ENCODE measurements around the gene SHISA8. TPM values are rescaled to one million over a fixed set of nuclear protein-coding genes. Genes with fewer than 3 reads are reported as not detected.

The SHISA8 gene
- total RNA-seq, 1 experiment from 2014 or later: 2.4 TPM

DNA sequence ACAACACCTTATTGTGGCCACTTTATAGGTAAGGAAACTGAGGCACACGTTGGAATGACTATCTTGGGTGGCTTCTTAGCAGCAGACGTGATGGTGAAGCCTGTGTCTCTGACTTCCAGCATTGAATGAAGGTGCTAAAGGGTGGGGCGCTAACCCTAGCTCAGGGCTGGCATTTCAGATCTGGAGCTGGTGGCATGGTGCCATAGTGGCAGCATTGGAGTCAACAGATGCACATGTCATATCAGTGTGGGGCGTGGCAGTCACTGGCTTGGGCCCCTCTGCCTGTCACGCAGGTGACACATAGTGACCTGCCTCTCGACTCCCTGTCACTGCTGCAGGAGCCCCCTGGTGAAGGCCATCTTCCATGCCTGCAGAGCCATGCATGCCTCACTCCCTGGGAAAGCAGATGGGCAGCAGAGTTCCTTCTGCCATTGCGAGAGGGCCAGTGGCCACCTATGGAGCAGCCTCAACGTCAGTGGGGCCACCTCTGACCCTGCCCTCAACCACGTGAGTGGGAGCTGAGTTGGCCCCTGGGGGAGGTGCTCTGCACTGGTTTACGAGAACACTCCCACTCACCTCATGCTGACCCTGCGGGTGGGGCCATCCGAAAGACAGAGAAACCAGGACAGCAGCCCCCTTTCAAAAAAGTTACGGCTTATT lies 14.8 kb downstream of the SHISA8 start (continued):
- TF ChIP-seq NFATC4 (CRISPR knock-in tag; IDR thresholded peaks at IDR 0.05): no peak
- TF ChIP-seq KAT7 (CRISPR knock-in tag; IDR thresholded peaks at IDR 0.05; ENCODE audit: borderline replicate concordance): no peak

DNA sequence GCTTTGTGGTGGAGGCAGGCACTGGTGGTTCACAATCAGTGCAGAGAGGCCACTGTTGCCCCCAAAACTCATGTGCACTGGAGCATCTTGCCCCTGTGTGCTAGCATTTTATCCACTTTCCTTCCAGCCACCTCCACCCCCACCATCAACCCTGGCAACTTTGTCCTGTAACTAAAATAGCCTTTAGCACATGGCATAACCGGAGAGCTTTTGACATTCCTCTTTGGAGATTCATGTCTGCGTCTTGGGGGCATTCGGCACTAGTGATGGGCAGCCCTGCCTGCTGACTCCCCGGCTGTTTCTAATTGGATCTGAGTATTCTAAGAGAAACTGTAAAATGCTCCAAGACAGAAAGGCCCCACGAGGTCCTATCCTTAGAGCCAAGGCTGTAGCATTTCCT lies 15.8 kb downstream of the SHISA8 start:
- peaks cover 61% of the 10 kb centered on the region for H3K36me3 Mint-ChIP-seq
- DNase-seq (ENCODE audit: low spot score) (no peak), ATAC-seq (no peak)
- no peak overlapping the region for H3K27ac Mint-ChIP-seq
- H3K4me1 Mint-ChIP-seq: no peaks in the 10 kb centered on the region
- ChIA-PET POLR2A (interaction anchor here (0.5 kb wide), 1 partner anchor 27 kb away, joined by 3 read pairs; no protein-coding TSS in a partner anchor), CTCF (no interaction called here)
- H3K27me3 Mint-ChIP-seq (ENCODE audit: low read depth): no peaks in the 10 kb centered on the region
- H3K9me3 Mint-ChIP-seq: no peaks in the 10 kb centered on the region
- H3K4me3 Mint-ChIP-seq: no peak overlapping the region
- TF ChIP-seq FOXP1 (CRISPR knock-in tag; IDR thresholded peaks at IDR 0.05; ENCODE audit: borderline replicate concordance): no peak
- TF ChIP-seq ATF1 (CRISPR knock-in tag; IDR thresholded peaks at IDR 0.05): no peak
- TF ChIP-seq SP1 (CRISPR knock-in tag; conservative IDR thresholded peaks at IDR 0.05): no peak
- TF ChIP-seq, protein P1, sequence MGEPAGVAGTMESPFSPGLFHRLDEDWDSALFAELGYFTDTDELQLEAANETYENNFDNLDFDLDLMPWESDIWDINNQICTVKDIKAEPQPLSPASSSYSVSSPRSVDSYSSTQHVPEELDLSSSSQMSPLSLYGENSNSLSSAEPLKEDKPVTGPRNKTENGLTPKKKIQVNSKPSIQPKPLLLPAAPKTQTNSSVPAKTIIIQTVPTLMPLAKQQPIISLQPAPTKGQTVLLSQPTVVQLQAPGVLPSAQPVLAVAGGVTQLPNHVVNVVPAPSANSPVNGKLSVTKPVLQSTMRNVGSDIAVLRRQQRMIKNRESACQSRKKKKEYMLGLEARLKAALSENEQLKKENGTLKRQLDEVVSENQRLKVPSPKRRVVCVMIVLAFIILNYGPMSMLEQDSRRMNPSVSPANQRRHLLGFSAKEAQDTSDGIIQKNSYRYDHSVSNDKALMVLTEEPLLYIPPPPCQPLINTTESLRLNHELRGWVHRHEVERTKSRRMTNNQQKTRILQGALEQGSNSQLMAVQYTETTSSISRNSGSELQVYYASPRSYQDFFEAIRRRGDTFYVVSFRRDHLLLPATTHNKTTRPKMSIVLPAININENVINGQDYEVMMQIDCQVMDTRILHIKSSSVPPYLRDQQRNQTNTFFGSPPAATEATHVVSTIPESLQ (CRISPR knock-in tag; IDR thresholded peaks at IDR 0.05): no peak
- TF ChIP-seq ZNF121 (CRISPR knock-in tag; IDR thresholded peaks at IDR 0.05): no peak
- no peak for TF ChIP-seq EMX1 (CRISPR knock-in tag; IDR thresholded peaks at IDR 0.05)
- TF ChIP-seq, protein P2, sequence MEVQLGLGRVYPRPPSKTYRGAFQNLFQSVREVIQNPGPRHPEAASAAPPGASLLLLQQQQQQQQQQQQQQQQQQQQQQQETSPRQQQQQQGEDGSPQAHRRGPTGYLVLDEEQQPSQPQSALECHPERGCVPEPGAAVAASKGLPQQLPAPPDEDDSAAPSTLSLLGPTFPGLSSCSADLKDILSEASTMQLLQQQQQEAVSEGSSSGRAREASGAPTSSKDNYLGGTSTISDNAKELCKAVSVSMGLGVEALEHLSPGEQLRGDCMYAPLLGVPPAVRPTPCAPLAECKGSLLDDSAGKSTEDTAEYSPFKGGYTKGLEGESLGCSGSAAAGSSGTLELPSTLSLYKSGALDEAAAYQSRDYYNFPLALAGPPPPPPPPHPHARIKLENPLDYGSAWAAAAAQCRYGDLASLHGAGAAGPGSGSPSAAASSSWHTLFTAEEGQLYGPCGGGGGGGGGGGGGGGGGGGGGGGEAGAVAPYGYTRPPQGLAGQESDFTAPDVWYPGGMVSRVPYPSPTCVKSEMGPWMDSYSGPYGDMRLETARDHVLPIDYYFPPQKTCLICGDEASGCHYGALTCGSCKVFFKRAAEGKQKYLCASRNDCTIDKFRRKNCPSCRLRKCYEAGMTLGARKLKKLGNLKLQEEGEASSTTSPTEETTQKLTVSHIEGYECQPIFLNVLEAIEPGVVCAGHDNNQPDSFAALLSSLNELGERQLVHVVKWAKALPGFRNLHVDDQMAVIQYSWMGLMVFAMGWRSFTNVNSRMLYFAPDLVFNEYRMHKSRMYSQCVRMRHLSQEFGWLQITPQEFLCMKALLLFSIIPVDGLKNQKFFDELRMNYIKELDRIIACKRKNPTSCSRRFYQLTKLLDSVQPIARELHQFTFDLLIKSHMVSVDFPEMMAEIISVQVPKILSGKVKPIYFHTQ (CRISPR knock-in tag; IDR thresholded peaks at IDR 0.05): no peak
- no peak for TF ChIP-seq TEAD1 (CRISPR knock-in tag; IDR thresholded peaks at IDR 0.05)

DNA sequence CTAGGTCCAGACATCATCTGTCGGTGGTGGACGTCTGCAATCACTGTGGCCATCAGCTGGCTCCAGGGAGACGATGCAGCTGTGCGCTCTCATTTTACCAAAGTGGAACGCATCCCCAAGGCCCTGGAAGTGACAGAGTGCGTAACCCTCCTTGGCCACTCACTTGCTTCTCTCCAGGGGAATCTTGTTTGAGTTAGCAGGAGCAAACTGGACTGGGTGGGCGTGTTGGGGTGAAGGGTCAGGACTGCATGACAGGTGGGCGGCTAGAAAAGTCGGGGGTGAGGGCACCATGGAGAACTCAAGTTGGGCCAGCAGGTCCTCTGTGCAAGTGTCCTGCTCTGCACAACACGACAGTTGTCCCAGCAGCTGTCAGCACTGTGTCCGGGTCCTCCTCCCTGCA lies 16.2 kb downstream of the SHISA8 start:
- ATAC-seq (no peak), DNase-seq (ENCODE audit: low spot score) (no peak)
- POLR2A ChIA-PET: interaction anchor here (0.5 kb wide), 1 partner anchor 27 kb away, joined by 3 read pairs; no protein-coding TSS in a partner anchor
- no peaks in the 10 kb centered on the region for H3K27me3 Mint-ChIP-seq (ENCODE audit: low read depth)
- no peak overlapping the region for H3K27ac Mint-ChIP-seq
- CTCF ChIA-PET: no interaction called here
- H3K4me3 Mint-ChIP-seq: no peak overlapping the region
- no peaks in the 10 kb centered on the region for H3K9me3 Mint-ChIP-seq
- no peaks in the 10 kb centered on the region for H3K4me1 Mint-ChIP-seq
- peaks cover 61% of the 10 kb centered on the region for H3K36me3 Mint-ChIP-seq
- no peak for TF ChIP-seq NFYB (CRISPR knock-in tag; conservative IDR thresholded peaks at IDR 0.05; ENCODE audit: low read depth)
- TF ChIP-seq, protein P3, sequence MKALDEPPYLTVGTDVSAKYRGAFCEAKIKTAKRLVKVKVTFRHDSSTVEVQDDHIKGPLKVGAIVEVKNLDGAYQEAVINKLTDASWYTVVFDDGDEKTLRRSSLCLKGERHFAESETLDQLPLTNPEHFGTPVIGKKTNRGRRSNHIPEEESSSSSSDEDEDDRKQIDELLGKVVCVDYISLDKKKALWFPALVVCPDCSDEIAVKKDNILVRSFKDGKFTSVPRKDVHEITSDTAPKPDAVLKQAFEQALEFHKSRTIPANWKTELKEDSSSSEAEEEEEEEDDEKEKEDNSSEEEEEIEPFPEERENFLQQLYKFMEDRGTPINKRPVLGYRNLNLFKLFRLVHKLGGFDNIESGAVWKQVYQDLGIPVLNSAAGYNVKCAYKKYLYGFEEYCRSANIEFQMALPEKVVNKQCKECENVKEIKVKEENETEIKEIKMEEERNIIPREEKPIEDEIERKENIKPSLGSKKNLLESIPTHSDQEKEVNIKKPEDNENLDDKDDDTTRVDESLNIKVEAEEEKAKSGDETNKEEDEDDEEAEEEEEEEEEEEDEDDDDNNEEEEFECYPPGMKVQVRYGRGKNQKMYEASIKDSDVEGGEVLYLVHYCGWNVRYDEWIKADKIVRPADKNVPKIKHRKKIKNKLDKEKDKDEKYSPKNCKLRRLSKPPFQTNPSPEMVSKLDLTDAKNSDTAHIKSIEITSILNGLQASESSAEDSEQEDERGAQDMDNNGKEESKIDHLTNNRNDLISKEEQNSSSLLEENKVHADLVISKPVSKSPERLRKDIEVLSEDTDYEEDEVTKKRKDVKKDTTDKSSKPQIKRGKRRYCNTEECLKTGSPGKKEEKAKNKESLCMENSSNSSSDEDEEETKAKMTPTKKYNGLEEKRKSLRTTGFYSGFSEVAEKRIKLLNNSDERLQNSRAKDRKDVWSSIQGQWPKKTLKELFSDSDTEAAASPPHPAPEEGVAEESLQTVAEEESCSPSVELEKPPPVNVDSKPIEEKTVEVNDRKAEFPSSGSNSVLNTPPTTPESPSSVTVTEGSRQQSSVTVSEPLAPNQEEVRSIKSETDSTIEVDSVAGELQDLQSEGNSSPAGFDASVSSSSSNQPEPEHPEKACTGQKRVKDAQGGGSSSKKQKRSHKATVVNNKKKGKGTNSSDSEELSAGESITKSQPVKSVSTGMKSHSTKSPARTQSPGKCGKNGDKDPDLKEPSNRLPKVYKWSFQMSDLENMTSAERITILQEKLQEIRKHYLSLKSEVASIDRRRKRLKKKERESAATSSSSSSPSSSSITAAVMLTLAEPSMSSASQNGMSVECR (CRISPR knock-in tag; IDR thresholded peaks at IDR 0.05; ENCODE audit: borderline replicate concordance): no peak
- no peak for TF ChIP-seq ZNF263 (CRISPR knock-in tag; IDR thresholded peaks at IDR 0.05; ENCODE audit: low read depth)
- no peak for TF ChIP-seq NR2C2 (CRISPR knock-in tag; IDR thresholded peaks at IDR 0.05)
- no peak for TF ChIP-seq MXD4 (CRISPR knock-in tag; IDR thresholded peaks at IDR 0.05; ENCODE audit: borderline replicate concordance)
- TF ChIP-seq, protein P4, sequence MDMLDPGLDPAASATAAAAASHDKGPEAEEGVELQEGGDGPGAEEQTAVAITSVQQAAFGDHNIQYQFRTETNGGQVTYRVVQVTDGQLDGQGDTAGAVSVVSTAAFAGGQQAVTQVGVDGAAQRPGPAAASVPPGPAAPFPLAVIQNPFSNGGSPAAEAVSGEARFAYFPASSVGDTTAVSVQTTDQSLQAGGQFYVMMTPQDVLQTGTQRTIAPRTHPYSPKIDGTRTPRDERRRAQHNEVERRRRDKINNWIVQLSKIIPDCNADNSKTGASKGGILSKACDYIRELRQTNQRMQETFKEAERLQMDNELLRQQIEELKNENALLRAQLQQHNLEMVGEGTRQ (CRISPR knock-in tag; IDR thresholded peaks at IDR 0.05): no peak
- no peak for TF ChIP-seq TEAD1 (CRISPR knock-in tag; IDR thresholded peaks at IDR 0.05)
- no peak for TF ChIP-seq OVOL2 (CRISPR knock-in tag; IDR thresholded peaks at IDR 0.05; ENCODE audit: borderline replicate concordance)
- TF ChIP-seq JUN (CRISPR knock-in tag; IDR thresholded peaks at IDR 0.05): no peak
- TF ChIP-seq, protein P5, sequence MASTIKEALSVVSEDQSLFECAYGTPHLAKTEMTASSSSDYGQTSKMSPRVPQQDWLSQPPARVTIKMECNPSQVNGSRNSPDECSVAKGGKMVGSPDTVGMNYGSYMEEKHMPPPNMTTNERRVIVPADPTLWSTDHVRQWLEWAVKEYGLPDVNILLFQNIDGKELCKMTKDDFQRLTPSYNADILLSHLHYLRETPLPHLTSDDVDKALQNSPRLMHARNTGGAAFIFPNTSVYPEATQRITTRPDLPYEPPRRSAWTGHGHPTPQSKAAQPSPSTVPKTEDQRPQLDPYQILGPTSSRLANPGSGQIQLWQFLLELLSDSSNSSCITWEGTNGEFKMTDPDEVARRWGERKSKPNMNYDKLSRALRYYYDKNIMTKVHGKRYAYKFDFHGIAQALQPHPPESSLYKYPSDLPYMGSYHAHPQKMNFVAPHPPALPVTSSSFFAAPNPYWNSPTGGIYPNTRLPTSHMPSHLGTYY (CRISPR knock-in tag; IDR thresholded peaks at IDR 0.05): no peak
- TF ChIP-seq FOXJ3 (CRISPR knock-in tag; IDR thresholded peaks at IDR 0.05; ENCODE audit: borderline replicate concordance): no peak
- TF ChIP-seq, protein P6, sequence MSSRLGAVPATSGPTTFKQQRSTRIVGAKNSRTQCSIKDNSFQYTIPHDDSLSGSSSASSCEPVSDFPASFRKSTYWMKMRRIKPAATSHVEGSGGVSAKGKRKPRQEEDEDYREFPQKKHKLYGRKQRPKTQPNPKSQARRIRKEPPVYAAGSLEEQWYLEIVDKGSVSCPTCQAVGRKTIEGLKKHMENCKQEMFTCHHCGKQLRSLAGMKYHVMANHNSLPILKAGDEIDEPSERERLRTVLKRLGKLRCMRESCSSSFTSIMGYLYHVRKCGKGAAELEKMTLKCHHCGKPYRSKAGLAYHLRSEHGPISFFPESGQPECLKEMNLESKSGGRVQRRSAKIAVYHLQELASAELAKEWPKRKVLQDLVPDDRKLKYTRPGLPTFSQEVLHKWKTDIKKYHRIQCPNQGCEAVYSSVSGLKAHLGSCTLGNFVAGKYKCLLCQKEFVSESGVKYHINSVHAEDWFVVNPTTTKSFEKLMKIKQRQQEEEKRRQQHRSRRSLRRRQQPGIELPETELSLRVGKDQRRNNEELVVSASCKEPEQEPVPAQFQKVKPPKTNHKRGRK (CRISPR knock-in tag; IDR thresholded peaks at IDR 0.05; ENCODE audit: borderline replicate concordance): no peak

Measured in WTC11 (cell line).